Measurements from ENCODE around the gene LRRC8A.
"Not testable (repeated sequence)": the region's sequence is repeated elsewhere in the genome, so short reads cannot be mapped to it uniquely, and the experiment has no call there.

Gene LRRC8A

DNA sequence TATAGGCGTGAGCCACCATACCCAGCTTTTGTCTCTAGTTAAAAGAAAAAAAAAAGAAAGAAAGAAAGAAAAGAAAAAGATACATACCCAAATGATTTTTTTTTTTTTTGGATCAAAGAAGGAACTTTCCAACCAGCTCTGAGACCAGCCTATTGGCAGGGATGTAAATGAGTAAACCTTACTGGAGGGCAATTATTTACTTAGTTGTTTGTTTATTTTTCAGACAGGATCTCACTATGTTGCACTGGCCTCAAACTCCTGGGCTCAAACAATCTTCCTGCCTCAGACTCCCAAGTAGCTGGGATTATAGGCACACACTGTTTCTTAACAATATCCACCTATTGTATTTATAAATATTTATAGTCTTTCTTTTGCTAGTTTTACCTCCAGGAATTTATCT is 41.4 kb upstream of the LRRC8A start:
- CTCF ChIA-PET: interaction anchor here (0.8 to 1.5 kb wide), 2 partner anchors 12 to 22 kb away, joined by 3 to 5 read pairs; partner anchors contain the start of gene ENDOG
- POLR2A ChIA-PET: no interaction called here
- TF ChIP-seq, protein P1, sequence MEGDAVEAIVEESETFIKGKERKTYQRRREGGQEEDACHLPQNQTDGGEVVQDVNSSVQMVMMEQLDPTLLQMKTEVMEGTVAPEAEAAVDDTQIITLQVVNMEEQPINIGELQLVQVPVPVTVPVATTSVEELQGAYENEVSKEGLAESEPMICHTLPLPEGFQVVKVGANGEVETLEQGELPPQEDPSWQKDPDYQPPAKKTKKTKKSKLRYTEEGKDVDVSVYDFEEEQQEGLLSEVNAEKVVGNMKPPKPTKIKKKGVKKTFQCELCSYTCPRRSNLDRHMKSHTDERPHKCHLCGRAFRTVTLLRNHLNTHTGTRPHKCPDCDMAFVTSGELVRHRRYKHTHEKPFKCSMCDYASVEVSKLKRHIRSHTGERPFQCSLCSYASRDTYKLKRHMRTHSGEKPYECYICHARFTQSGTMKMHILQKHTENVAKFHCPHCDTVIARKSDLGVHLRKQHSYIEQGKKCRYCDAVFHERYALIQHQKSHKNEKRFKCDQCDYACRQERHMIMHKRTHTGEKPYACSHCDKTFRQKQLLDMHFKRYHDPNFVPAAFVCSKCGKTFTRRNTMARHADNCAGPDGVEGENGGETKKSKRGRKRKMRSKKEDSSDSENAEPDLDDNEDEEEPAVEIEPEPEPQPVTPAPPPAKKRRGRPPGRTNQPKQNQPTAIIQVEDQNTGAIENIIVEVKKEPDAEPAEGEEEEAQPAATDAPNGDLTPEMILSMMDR (IDR thresholded peaks at IDR 0.05; ENCODE audit: insufficient read depth, low read length, missing control alignments): no peak
- DNase-seq (ENCODE audit: low read depth, low spot score): no peak
- no peak overlapping the region for H3K4me3 ChIP-seq (ENCODE audit: low read depth, low read length)

DNA sequence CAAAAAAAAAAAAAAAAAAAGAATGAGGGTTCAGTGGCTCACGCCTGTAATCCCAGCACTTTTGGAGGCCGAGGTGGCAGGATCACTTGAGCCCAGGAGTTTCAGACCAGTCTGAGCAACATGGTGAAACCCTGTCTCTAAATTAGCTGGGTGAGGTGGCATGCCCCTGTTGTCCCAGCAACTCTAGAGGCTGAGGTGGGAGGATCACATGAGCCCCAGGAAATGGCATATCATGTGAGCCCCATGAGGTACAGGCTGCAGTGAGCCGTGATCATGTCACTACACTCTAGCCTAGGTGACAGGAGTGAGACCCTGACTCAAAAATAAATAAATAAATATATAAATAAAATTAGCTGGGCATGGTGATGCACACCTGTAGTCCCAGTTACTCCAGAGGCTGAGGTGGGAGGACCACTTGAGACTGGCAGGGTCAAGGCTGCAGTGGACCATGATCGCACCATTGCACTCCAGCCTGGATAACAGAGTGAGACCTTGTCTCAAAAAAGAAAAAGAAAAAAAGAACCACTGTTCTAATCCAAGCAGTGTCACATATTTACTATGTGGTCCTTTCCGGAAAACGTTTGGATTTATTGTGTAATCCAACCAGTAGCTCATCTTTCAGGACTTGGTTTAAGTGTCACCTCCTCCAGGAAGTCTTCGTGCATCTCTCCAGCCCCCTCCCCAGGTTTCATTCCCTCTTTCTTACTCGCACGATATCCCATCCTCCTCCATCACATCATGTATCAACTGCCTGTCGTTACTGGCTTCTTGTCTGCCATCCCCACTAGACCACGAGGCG is 40.0 kb upstream of the LRRC8A start:
- ChIA-PET CTCF (interaction anchor here (0.7 to 1.8 kb wide), 3 partner anchors 13 to 24 kb away, joined by 3 to 6 read pairs (median 4); partner anchors contain the start of gene ENDOG), POLR2A (no interaction called here)
- TF ChIP-seq, protein P1 (IDR thresholded peaks at IDR 0.05; ENCODE audit: insufficient read depth, low read length, missing control alignments): no peak
- no peak for DNase-seq (ENCODE audit: low read depth, low spot score)
- no peak overlapping the region for H3K4me3 ChIP-seq (ENCODE audit: low read depth, low read length)

DNA sequence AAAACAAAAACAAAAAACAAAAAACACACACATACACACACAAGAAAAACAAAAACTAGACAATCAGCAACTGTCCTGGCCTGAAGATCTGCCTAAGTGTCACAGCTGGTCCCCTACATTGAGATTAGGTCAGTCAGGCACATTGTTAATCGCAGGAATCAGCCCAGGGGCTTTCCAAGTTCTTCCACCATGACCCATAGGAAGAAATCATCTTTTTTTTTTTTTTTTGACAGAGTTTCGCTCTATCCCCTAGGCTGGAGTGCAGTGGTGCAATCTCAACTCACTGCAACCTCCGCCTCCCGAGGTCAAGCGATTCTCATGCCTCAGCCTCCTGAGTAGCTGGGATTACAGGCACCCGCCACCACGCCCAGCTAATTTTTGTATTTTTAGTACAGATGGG is 38.8 kb upstream of the LRRC8A start:
- CTCF ChIA-PET: interaction anchor here (1.5 to 1.8 kb wide), 2 partner anchors 18 to 85 kb away, joined by 5 to 6 read pairs; no protein-coding TSS in a partner anchor
- H3K4me3 ChIP-seq (ENCODE audit: low read depth, low read length); POLR2A ChIA-PET; DNase-seq (ENCODE audit: low read depth, low spot score): not testable (repeated sequence)

- no peak overlapping the region for H3K4me3 ChIP-seq (ENCODE audit: low read depth, low read length)
- DNase-seq (ENCODE audit: low read depth, low spot score): no peak
- ChIA-PET CTCF (interaction anchor here (3.0 to 3.4 kb wide), 2 partner anchors 18 to 83 kb away, joined by 15 to 16 read pairs; no protein-coding TSS in a partner anchor), POLR2A (interaction anchor here (1.7 kb wide), 1 partner anchor 28 kb away, joined by 3 read pairs; no protein-coding TSS in a partner anchor)
- TF ChIP-seq, protein P1 (IDR thresholded peaks at IDR 0.05; ENCODE audit: insufficient read depth, low read length, missing control alignments): no peak
Measured at GRCh38 chr9:128845186-128845931, 36.6 kb upstream of the LRRC8A start.

DNA sequence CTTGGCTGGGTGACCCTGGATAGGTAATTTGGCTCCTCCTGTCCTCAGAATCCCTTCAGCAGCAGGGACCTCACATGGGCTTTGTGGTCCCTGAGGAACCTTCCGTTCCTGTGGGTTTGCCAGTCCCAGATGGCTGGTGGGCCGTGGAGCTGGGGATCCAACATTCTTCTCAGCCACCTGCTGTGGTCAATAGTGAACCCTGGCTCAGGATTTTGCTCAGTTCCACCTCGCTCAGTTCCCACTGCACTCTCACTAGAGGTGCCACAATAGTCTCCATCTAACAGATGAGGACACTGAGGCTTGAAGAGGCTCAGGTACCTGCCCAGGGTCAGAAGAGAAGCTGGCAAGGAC is 35.3 kb upstream of the LRRC8A start:
- CTCF ChIA-PET: interaction anchor here (3.0 to 3.4 kb wide), 2 partner anchors 16 to 82 kb away, joined by 15 to 16 read pairs; no protein-coding TSS in a partner anchor
- POLR2A ChIA-PET: interaction anchor here (1.7 kb wide), 1 partner anchor 29 kb away, joined by 3 read pairs; no protein-coding TSS in a partner anchor
- TF ChIP-seq, protein P1 (IDR thresholded peaks at IDR 0.05; ENCODE audit: insufficient read depth, low read length, missing control alignments): no peak
- no peak for DNase-seq (ENCODE audit: low read depth, low spot score)
- no peak overlapping the region for H3K4me3 ChIP-seq (ENCODE audit: low read depth, low read length)

GRCh38 chr9:128847803-128848202 is 34.1 kb upstream of the LRRC8A start:
- no peak for DNase-seq (ENCODE audit: low read depth, low spot score)
- H3K4me3 ChIP-seq (ENCODE audit: low read depth, low read length): no peak overlapping the region
- ChIA-PET CTCF (interaction anchor here (3.4 kb wide), 1 partner anchor 80 kb away, joined by 16 read pairs; no protein-coding TSS in a partner anchor), POLR2A (no interaction called here)
- TF ChIP-seq, protein P1 (IDR thresholded peaks at IDR 0.05; ENCODE audit: insufficient read depth, low read length, missing control alignments): no peak

- CTCF ChIA-PET: interaction anchor here (0.9 to 4.2 kb wide), 2 partner anchors 78 to 177 kb away, joined by 3 to 36 read pairs; partner anchors contain the start of gene SH3GLB2
- H3K4me3 ChIP-seq (ENCODE audit: low read depth, low read length); POLR2A ChIA-PET; DNase-seq (ENCODE audit: low read depth, low spot score): not testable (repeated sequence)
Measured at GRCh38 chr9:128851024-128851423, 30.9 kb upstream of the LRRC8A start.

DNA sequence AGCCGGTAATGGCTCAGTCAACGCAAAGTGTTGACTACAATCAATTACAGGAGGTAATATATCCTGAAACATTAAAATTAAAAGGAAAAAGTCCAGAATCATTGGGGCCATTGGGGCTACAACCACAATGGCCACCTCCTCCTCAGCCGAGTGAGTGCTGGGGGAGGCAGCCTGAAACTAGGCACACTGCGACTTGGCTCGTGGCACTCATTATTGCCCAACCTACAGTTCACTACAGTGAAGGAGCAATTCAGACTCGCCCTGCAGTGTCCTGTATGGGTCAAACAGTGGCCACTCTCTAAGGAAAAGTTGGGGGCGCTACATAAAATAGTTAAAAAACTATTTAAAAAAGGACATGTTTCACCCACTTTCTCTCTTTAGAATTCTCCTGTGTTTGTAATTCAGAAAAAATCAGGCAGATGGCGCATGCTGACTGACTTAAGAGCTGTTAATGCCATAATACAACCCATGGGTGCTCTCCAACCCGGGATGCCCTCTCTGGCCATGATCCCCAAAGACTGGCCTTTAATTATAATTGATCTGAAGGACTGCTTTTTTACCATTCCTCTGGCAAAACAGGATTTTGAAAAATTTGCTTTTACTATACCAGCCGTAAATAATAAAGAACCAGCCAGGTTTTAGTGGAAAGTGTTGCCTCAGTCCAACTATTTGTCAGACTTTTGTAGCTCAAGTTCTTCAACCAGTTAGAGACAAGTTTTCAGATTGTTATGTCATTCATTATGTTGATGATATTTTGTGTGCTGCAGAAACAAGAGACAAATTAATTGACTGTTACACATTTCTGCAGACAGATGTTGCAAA is 29.9 kb upstream of the LRRC8A start:
- POLR2A ChIA-PET; DNase-seq (ENCODE audit: low read depth, low spot score); H3K4me3 ChIP-seq (ENCODE audit: low read depth, low read length): not testable (repeated sequence)
- CTCF ChIA-PET: interaction anchor here (0.7 to 4.2 kb wide), 11 partner anchors 8 to 277 kb away, joined by 3 to 36 read pairs (median 3); partner anchors contain the start of gene SH3GLB2

DNA sequence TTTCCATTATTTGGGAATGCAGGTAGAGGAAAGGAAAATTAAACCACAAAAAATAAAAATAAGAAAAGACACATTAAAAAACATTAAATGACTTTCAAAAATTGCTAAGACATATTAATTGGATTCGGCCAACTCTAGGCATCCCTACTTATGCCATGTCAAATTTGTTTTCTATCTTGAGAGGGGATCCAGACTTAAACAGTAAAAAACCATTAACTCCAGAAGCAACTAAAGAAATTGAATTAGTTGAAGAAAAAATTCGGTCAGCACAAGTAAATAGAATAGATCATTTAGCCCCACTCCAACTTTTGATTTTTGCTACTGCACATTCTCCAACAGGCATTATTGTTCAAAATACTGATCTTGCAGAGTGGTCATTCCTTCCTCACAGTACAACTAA is 29.3 kb upstream of the LRRC8A start:
- H3K4me3 ChIP-seq (ENCODE audit: low read depth, low read length); POLR2A ChIA-PET; DNase-seq (ENCODE audit: low read depth, low spot score): not testable (repeated sequence)
- CTCF ChIA-PET: interaction anchor here (0.7 to 4.2 kb wide), 10 partner anchors 8 to 277 kb away, joined by 3 to 36 read pairs (median 4); no protein-coding TSS in a partner anchor
